Measurements from ENCODE around the gene KDM1B. TPM values are rescaled to one million over a fixed set of nuclear protein-coding genes. Genes with fewer than 3 reads are reported as not detected.

KDM1B gene, protein sequence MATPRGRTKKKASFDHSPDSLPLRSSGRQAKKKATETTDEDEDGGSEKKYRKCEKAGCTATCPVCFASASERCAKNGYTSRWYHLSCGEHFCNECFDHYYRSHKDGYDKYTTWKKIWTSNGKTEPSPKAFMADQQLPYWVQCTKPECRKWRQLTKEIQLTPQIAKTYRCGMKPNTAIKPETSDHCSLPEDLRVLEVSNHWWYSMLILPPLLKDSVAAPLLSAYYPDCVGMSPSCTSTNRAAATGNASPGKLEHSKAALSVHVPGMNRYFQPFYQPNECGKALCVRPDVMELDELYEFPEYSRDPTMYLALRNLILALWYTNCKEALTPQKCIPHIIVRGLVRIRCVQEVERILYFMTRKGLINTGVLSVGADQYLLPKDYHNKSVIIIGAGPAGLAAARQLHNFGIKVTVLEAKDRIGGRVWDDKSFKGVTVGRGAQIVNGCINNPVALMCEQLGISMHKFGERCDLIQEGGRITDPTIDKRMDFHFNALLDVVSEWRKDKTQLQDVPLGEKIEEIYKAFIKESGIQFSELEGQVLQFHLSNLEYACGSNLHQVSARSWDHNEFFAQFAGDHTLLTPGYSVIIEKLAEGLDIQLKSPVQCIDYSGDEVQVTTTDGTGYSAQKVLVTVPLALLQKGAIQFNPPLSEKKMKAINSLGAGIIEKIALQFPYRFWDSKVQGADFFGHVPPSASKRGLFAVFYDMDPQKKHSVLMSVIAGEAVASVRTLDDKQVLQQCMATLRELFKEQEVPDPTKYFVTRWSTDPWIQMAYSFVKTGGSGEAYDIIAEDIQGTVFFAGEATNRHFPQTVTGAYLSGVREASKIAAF
- 49.9 and 54.2 TPM in 2 replicates for total RNA-seq (2014; rRNA removed; shearing (Covaris generic))
- polyA plus RNA-seq (2015; cell fraction: cytosol; rRNA removed): 51.2 and 64.3 TPM in 2 replicates
- polyA plus RNA-seq (2015; cell fraction: nucleus; rRNA removed): 26.5 and 28.4 TPM in 2 replicates

DNA sequence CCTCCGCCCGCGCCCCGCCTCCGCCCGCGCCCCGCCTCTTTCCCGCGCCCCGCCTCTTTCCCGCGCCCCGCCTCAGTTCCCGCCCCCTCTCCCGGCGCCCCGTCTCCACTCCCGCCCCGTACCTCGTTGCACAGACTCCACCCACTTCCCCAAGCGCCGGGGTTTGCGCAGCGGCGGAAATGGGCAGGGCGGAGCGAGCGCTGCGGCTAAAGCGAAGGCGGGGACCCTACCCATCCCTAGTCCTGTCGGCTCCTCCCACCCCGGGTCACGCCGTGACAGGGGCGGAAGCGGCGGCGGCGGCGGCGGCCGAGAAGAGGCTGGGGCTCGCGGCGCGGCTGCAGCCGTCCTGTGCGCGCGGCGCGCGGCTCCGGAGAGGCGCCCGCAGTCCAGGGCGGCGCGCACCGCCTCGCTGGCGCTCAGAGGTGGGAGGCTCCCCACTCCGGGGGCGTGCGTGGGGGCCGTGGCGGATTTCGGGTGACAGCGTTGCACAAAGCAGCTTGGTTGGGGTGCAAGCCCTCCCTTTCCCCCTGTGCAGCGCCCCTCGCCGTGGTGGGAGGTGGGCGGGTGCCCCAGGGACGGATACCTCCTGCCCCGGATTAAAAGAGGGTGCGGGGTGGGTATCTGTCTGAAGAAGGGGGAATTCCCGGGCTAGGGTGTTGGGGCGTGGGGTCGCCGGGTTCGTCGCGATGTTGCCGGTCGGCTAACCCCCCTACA, at the start of gene KDM1B:
TSS of gene KDM1B (plus strand) at position 273 of the 714 bp plus-strand sequence. CDS start 4,474 bp downstream, outside the sequence.
- in situ Hi-C loops (cut with HindIII; ENCODE audit: low pct_unique_long_range_greater_than_20kb, low sequenced_read_pairs): no loop called here
- DNase-seq (ENCODE audit: low read depth, low spot score): peak; percentile 99

DNA sequence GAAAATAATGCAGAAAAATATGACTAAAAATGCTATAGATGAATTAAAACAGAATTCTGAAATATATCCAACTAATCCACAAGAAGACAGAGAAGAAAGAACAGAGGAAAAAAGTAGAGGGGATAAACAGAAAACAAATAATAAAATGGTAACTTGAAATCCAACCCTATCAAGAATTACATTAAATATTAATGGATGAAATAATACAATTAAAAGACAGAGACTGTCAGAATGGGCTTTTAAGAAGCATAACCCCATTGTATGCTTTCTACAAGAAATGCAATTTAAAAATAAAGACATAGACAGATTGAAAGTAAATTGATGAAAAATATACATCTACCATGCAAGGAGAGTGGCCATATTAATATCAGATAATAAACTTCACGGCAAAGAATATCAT, 48.2 kb upstream of the KDM1B start:
- no peak for DNase-seq (ENCODE audit: low read depth, low spot score)
- in situ Hi-C loops (cut with HindIII; ENCODE audit: low pct_unique_long_range_greater_than_20kb, low sequenced_read_pairs): no loop called here

DNA sequence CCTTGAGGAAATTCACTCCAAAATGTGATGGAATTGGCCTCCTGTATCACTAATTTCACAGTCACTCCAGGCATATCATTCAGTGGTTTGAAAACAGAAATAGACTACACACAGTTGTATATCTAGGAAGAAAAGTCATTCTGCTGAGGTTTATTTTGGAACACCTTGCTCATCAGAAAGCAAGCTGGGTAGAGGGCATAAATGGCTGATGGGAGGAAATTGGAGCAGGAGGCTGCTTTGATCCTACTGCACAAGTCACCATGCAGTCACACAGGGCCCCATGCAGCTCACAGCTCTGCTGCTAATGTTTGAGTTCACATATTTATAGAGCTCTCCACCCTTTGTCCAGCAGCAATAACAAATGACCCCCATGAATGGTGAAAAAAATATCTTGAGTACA, 45.1 kb upstream of the KDM1B start:
- in situ Hi-C loops (cut with HindIII; ENCODE audit: low pct_unique_long_range_greater_than_20kb, low sequenced_read_pairs): no loop called here
- no peak for DNase-seq (ENCODE audit: low read depth, low spot score)

DNA sequence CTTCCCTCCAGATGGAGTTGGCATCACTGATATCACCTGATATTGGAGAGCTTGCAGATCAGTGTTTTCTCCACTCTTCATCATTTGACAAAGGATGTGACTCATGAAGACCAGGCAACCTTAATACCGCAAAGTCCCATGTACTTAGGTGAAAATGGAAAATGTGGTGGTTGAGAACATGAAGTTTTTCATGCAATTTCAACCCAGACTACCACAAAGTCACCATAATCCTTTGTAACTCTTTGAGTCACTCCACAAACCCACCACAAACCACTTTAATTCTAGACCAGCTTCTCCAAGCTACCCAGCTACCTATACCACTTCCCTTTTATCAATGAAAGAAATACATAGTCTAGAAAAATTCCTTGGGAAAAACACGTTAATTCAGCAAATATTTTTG, 39.9 kb upstream of the KDM1B start:
- DNase-seq (ENCODE audit: low read depth, low spot score): no peak
- in situ Hi-C loops (cut with HindIII; ENCODE audit: low pct_unique_long_range_greater_than_20kb, low sequenced_read_pairs): no loop called here

DNA sequence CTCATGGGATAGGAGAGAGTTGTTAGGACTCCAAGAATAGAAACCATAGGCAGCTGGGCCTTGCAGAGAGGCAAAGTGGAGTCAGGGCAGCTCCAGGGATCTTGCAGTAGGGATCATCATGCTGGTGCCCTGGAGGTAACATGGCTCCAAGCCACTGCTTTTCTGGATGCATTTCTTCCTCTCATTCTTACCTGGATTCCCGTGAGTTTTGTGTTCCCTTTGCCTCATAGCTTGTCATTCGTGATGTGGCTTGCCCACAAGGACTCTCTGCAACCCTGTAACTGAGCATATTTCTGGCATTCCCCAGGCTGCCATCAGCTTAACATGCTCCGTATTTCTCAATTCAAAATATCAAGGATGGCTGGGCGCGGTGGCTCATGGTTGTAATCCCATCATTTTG, 38.1 kb upstream of the KDM1B start:
- in situ Hi-C loops (cut with HindIII; ENCODE audit: low pct_unique_long_range_greater_than_20kb, low sequenced_read_pairs): no loop called here
- no peak for DNase-seq (ENCODE audit: low read depth, low spot score)

DNA sequence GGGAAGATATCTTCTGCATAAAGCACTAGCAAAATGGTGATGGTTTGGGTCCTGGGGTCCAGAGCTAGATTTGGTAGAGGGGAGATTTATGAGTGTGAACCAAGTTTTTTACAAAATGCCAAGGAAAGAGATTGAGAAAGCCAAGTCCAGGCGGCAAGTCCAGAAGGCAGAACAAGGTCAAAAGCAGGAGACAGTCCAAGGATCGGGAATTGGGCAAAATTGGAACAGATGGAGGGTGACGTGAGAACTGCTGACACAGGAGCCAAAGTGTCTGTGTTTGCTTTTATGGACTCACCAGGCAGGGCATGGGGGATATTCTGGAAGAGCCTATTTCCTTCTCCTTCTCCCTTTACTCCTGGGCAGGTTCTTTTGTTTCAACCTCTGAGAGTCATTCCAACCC, 36.9 kb upstream of the KDM1B start:
- DNase-seq (ENCODE audit: low read depth, low spot score): no peak
- in situ Hi-C loops (cut with HindIII; ENCODE audit: low pct_unique_long_range_greater_than_20kb, low sequenced_read_pairs): no loop called here

DNA sequence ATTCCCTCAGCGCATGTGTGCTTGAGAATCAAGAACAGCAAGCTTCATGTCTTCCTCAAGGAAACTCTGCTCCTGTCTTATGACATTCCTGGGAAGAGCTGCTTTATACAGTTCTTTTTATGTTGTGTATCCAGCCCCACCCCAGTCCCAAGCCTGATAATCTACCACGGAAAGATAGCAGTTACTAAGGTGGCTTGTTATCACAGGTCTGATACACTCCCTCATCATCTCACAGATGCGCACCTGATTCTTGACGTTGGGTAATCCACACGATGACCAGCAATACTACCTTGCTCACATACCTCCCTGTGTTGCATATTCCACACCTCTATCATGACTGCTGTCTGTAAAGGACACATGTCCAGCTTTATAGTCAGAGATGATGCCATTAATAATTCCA, 36.0 kb upstream of the KDM1B start:
- DNase-seq (ENCODE audit: low read depth, low spot score): no peak
- in situ Hi-C loops (cut with HindIII; ENCODE audit: low pct_unique_long_range_greater_than_20kb, low sequenced_read_pairs): no loop called here

DNA sequence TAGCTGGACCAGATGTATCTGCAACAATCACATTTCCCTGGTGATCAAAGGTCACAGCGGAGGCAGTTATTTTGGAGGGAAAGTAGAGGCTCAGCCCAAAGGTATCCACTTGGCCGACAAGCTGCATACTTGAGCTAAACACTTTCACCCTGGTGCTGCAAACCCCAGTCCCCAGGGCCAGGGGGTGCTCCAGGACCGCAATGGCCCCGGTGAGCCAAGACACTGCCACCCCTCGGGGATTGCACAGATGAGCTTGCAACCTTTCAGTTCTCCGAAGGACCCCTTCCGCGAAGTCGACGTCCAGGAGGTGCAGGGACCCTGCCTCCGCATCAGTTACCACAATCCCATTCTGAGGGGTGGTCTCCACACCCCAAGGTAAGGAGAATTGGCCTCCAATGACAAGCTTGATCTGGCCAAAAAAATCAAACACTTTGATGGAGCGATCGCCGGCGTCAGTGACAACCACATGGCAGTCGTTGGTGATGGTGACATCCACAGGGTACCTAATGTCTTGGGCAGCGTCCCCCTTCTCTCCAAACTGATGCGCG, 33.6 kb upstream of the KDM1B start:
- in situ Hi-C loops (cut with HindIII; ENCODE audit: low pct_unique_long_range_greater_than_20kb, low sequenced_read_pairs): no loop called here
- DNase-seq (ENCODE audit: low read depth, low spot score): no peak

DNA sequence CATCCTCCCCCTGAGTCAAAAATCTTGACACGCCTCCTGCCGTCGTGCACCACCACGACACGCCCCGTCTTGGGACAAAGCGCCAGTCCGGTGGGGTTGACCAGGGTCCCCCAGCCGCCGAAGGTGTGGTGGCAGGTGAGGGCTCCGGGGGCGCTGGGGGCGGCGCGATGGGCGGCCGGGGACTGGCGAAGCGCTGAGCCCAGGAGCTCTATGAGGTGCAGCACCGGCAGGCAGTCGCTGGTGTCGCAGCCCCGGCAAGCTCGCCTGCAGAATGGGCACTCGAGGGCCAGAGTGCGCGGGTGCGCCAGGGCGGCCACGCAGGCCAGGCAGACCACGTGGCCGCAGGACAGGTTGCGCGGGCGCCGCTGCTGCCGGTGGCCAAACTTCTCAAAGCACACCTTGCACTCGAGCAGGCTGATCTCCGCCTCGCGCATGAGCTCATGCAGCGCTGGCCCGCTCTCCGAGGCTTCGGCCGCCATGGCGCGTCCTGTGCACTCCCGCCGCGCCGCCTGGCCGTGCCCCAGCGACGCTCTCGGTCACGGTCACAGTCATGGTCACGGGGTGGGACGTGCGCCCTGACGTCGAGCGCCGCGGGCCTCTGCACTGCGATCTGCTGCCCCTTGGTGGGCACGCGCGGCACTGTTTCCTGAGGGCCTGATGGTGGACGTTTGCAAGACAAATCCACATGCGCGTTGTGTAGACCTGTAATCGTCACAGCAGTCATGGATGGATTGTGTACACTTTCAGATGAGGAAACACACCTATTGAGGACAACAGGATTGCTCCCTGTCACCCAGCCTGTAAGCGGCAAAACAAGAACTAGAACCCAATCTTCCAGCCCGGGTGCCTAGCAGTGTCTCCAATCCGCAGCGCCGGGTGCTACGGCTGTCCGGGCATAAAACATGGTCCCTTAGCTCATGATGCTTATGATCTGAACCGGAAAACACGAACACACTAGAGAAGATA, 32.8 kb upstream of the KDM1B start, which contains the start of gene NHLRC1:
TSS of gene NHLRC1 (minus strand) at position 550 of the 966 bp plus-strand sequence. CDS start at position 479, 71 bp downstream.
- in situ Hi-C loops (cut with HindIII; ENCODE audit: low pct_unique_long_range_greater_than_20kb, low sequenced_read_pairs): no loop called here
- DNase-seq (ENCODE audit: low read depth, low spot score): peak; percentile 95

DNA sequence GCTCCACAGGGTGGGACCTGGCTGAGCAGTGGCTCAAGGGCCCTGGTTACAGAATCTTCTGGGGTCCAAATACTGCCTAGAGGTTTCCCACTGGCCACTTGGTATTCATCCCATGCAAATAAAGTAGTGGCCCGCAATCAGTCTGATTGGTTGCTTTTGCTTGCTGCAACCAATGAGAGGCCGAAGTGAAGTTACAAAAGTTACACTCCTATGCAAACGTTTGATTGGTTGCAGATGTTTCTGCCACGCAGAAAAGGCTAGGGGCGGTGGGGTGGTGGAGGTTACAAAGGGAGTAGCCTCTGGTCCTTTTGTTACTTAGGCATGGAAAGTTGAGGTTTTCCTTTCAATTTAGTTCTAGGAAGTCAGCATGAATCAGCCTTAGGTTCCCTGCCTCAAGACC, 29.1 kb upstream of the KDM1B start:
- DNase-seq (ENCODE audit: low read depth, low spot score): peak; percentile 26
- in situ Hi-C loops (cut with HindIII; ENCODE audit: low pct_unique_long_range_greater_than_20kb, low sequenced_read_pairs): no loop called here

DNA sequence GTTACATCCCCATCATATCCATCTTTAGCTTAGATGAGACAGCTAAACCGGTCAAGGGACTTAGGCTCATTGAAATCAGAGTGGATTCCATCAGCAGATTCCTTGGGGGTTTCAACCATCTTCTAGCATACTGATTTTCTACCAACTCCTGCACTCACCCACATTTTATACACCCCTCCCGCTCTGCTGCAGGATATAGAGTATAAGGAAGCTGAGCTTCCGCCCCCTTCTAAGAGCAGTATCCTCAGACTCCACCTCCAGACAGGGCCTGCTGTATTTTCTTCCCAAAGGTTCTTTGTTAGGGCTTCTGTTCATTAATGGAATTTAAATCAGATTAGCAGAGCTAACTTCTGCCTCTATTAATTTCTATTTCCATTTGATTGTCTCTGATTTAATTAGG, 22.9 kb upstream of the KDM1B start:
- in situ Hi-C loops (cut with HindIII; ENCODE audit: low pct_unique_long_range_greater_than_20kb, low sequenced_read_pairs): no loop called here
- no peak for DNase-seq (ENCODE audit: low read depth, low spot score)

DNA sequence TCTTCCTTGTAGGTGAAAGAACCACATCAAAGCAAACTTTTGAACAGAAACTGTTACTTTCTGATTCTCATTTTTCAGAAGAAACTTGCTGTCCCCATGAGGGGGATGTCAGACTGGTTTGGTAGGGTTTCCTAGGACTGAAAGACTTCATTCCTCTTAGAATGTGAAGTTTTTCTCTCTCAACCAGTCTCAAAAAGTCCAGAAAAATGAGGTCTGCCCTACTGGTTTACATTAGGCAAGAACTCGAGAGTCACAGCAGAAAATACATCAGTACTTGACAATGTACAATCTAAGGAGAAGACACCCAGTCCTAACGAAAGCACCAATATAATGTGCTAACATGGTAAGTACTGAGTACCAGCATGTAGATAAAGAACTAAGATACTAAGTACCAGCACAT, 20.1 kb upstream of the KDM1B start:
- in situ Hi-C loops (cut with HindIII; ENCODE audit: low pct_unique_long_range_greater_than_20kb, low sequenced_read_pairs): no loop called here

DNA sequence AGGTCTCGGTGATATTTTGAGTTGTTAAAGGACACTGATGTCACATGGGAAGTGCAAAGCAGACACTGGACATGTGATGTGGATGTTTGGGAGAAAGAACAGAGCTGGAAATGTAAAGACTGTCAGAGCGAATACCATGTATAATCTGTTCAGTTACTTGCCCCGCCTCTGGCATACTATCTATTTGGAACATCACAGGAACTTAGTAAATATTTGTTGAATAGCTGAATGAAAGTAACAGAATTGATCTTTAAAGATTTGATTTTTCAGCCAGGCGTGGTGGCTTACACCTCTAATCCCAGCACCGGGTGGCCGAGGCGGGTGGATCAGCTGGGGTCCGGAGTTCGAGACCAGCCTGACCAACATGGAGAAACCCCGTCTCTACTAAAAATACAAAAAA, 19.0 kb upstream of the KDM1B start:
- in situ Hi-C loops (cut with HindIII; ENCODE audit: low pct_unique_long_range_greater_than_20kb, low sequenced_read_pairs): no loop called here
- no peak for DNase-seq (ENCODE audit: low read depth, low spot score)

More for the DNA sequence above, 20.1 kb upstream of the KDM1B start:
- no peak for DNase-seq (ENCODE audit: low read depth, low spot score)

DNA sequence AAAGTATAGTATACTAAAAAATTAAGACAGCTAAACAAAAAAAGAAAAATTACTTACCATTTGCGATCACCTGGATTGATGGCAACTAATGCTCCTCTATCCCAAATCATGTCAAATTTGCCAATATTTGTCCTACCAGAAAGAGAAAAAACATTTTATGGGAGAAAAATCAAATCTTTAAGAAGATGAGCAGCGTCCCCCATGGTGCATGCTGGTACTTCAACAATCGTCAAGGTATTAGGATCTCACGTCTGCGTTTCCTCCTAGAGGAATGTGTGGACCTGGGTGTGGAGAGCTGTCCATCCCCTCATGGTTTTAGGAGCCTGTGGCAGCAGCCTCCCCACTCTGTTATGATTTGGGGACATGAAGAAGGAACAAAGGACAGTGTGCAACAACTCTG, 16.3 kb upstream of the KDM1B start:
- peak; percentile 52 for DNase-seq (ENCODE audit: low read depth, low spot score)
- in situ Hi-C loops (cut with HindIII; ENCODE audit: low pct_unique_long_range_greater_than_20kb, low sequenced_read_pairs): no loop called here

DNA sequence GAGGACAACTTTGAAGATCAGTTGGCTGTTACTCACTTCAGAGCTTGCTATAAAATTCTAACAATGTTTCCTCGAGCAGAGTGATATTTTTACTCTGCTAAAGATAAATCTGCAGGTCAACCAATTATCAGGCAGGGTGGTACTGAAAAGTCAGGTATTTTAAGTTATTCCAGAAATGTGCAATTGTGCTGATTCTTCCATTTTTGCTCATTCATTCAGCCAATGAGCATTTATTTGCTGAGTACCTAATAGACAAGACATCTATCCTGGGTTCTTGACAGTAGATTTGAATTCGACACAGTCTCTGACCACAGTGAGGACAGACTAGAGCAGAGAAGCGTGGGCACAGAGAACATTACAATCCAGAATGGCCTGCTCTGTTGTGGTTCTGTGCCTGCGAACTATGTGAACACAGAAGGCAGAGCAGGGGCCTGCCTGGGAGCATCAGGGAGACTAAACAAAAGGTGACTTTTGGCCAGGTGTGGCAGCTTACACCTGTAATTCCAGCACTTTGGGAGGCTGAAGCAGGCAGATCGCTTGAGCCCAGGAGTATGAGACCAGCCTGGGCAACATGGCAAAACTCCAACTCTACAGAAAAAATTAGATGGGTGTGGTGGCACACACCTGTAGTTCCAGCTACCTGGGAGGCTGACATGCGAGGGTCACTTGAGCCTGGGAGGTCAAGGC, 15.1 kb upstream of the KDM1B start:
- DNase-seq (ENCODE audit: low read depth, low spot score): no peak
- in situ Hi-C loops (cut with HindIII; ENCODE audit: low pct_unique_long_range_greater_than_20kb, low sequenced_read_pairs): no loop called here

Data from SK-MEL-5 (cell line).